Activated B cell treated with CpG ODN at 0.5 μM for 24 hours (primary cell): ENCODE measurements around the gene TGM6. TPM values are rescaled to one million over a fixed set of nuclear protein-coding genes. Genes with fewer than 3 reads are reported as not detected.

ENCODE experiments used
- ATAC-seq: fragments of 200-7000 bp; cut with Tn5 transposase; one replicate; pipeline ENCODE4 v1.10.0; 2021; ENCODE audit warnings: low read depth, mild to moderate bottlenecking, moderate library complexity
- CTCF ChIA-PET: fragments of 350-600 bp; sonication (Branson Sonifier 250); formaldehyde crosslinking; loops from one replicate; lab custom pipeline; 2021; ENCODE audit warnings: antibody characterized with exemption; lab: Charles Lee
- POLR2A ChIA-PET: fragments of 350-600 bp; sonication (Branson Sonifier 250); formaldehyde crosslinking; loops from one replicate; lab custom pipeline; 2021; ENCODE audit warnings: antibody characterized with exemption; lab: Charles Lee
- DNase-seq: peaks from one replicate; pipeline ENCODE4 v3.0.0; 2022
- H3K27ac Mint-ChIP-seq: one replicate; pipeline ENCODE4 v1.8.0; 2020; ENCODE audit warnings: mixed read lengths
- H3K27me3 Mint-ChIP-seq: one replicate; pipeline ENCODE4 v1.8.0; 2021; ENCODE audit warnings: mixed read lengths
- H3K36me3 Mint-ChIP-seq: one replicate; pipeline ENCODE4 v1.8.0; 2021; ENCODE audit warnings: low read depth, mixed read lengths
- H3K4me1 Mint-ChIP-seq: one replicate; pipeline ENCODE4 v1.8.0; 2021; ENCODE audit warnings: mixed read lengths
- H3K4me3 Mint-ChIP-seq: one replicate; pipeline ENCODE4 v1.8.0; 2020; ENCODE audit warnings: mild to moderate bottlenecking, mixed read lengths
- H3K9me3 Mint-ChIP-seq: one replicate; pipeline ENCODE4 v1.8.0; 2020; ENCODE audit warnings: mixed read lengths
- CTCF ChIP-seq: fragments of 200-600 bp; IDR thresholded peaks from one replicate; pipeline ENCODE4 v1.8.0; 2022; ENCODE audit warnings: antibody characterized with exemption, mild to moderate bottlenecking
- intact Hi-C: fragments of 100-400 bp; cut with micrococcal nuclease; formaldehyde crosslinking; loops from one replicate; pipeline ENCODE4 v1.15.1; 2024
- total RNA-seq: library from RNA; stranded (reverse); gene quantifications from 2 replicates; pipeline ENCODE4 v1.2.3, GENCODE V29; 2022

Gene TGM6
- not detected in 2 replicates for total RNA-seq

GRCh38 chr20:2380601-2381000 lies at the start of gene TGM6:
TSS of gene TGM6 (plus strand) at chr20:2380901. CDS start at chr20:2380969, 68 bp downstream.
- Mint-ChIP-seq H3K4me1 (no peaks in the 10 kb centered on the region), H3K9me3 (no peaks in the 10 kb centered on the region), H3K27me3 (peaks cover 19% of the 10 kb centered on the region), H3K36me3 (no peaks in the 10 kb centered on the region), H3K27ac (no peak within 1 kb of the TSS), H3K4me3 (no peak within 1 kb of the TSS)
- ChIA-PET POLR2A (no interaction called here), CTCF (no interaction called here)
- DNase-seq (no peak), ATAC-seq (no peak)
- intact Hi-C loops = no loop called here
- no peak for TF ChIP-seq CTCF

- H3K9me3 Mint-ChIP-seq = no peaks in the 10 kb centered on the region
- ChIA-PET POLR2A (no interaction called here), CTCF (no interaction called here)
- intact Hi-C loops = no loop called here
- no peak overlapping the region for H3K4me3 Mint-ChIP-seq
- no peak overlapping the region for H3K27ac Mint-ChIP-seq
- H3K27me3 Mint-ChIP-seq = peaks cover 9% of the 10 kb centered on the region
- ATAC-seq (no peak), DNase-seq (no peak)
- no peaks in the 10 kb centered on the region for H3K4me1 Mint-ChIP-seq
- H3K36me3 Mint-ChIP-seq = no peaks in the 10 kb centered on the region
- TF ChIP-seq CTCF = no peak
Observed at GRCh38 chr20:2331106-2331505, 49.6 kb upstream of the TGM6 start.

GRCh38 chr20:2331901-2332565 lies 48.7 kb upstream of the TGM6 start:
- CTCF ChIA-PET = no interaction called here
- POLR2A ChIA-PET = no interaction called here
- Mint-ChIP-seq H3K27ac (no peak overlapping the region), H3K4me3 (no peak overlapping the region), H3K4me1 (no peaks in the 10 kb centered on the region), H3K36me3 (no peaks in the 10 kb centered on the region), H3K9me3 (no peaks in the 10 kb centered on the region), H3K27me3 (peaks cover 11% of the 10 kb centered on the region)
- no peak for ATAC-seq
- TF ChIP-seq CTCF = no peak
- intact Hi-C loops = no loop called here
- DNase-seq = no peak

- H3K4me3 Mint-ChIP-seq = no peak overlapping the region
- no peaks in the 10 kb centered on the region for H3K4me1 Mint-ChIP-seq
- POLR2A ChIA-PET = no interaction called here
- no peaks in the 10 kb centered on the region for H3K36me3 Mint-ChIP-seq
- CTCF ChIA-PET = no interaction called here
- peaks cover 10% of the 10 kb centered on the region for H3K27me3 Mint-ChIP-seq
- intact Hi-C loops = no loop called here
- no peaks in the 10 kb centered on the region for H3K9me3 Mint-ChIP-seq
- DNase-seq (no peak), ATAC-seq (no peak)
- TF ChIP-seq CTCF = no peak
- H3K27ac Mint-ChIP-seq = no peak overlapping the region
Observed at GRCh38 chr20:2332711-2333110, 48.0 kb upstream of the TGM6 start.

- CTCF ChIA-PET = no interaction called here
- intact Hi-C loops = no loop called here
- Mint-ChIP-seq H3K4me1 (no peaks in the 10 kb centered on the region), H3K4me3 (no peak overlapping the region), H3K27me3 (peaks cover 10% of the 10 kb centered on the region), H3K27ac (no peak overlapping the region), H3K9me3 (no peaks in the 10 kb centered on the region), H3K36me3 (no peaks in the 10 kb centered on the region)
- ATAC-seq (no peak), DNase-seq (no peak)
- POLR2A ChIA-PET = no interaction called here
- TF ChIP-seq CTCF = no peak
Observed at GRCh38 chr20:2333821-2334220, 46.9 kb upstream of the TGM6 start.
